K562 (cell line): ENCODE results near the gene PRDX6. TPM values are rescaled to one million over a fixed set of nuclear protein-coding genes. Genes with fewer than 3 reads are reported as not detected.

Experiments used
- ATAC-seq: fragments of 200-7000 bp; cut with Tn5 transposase; 3 replicates; pipeline ENCODE4 v1.9.1; 2020; ENCODE audit warnings: moderate library complexity
- BruUV-seq: library from RNA; stranded (reverse); fragments of 400-500 nt; replicated peaks from 2 replicates; lab custom pipeline; 2021; lab: Mats Ljungman, UMichigan
- CTCF ChIA-PET: fragments of 300-600 bp; formaldehyde crosslinking; extraction: SDS; loops from one replicate; lab custom pipeline; 2021; ENCODE audit warnings: low intra/inter-chr PET ratio; lab: Yijun Ruan, JAX
- POLR2A ChIA-PET: fragments of 300-600, 350-650 bp; sonication (Branson Sonifier 250); formaldehyde crosslinking; extraction: SDS; loops from one replicate; lab custom pipeline; 2021; ENCODE audit warnings: antibody characterized with exemption, inconsistent platforms; lab: Yijun Ruan, JAX
- DNase-seq, 4 experiments: peaks; one replicate each; pipeline versions ENCODE4 v3.0.0 to v3.0.0-alpha.2; 2011 to 2018; ENCODE audit warnings: low spot score in 3 of 4, mixed read lengths in 3 of 4; ENCODE audit errors: extremely low read depth in 1 of 4
- FAIRE-seq: peaks from 2 replicates; lab custom pipeline; 2011; peaks lifted over from hg19 to GRCh38; lab: Jason Lieb, UNC
- H2AFZ ChIP-seq: 2 replicates; pipeline ENCODE4 v1.6.0; 2011; ENCODE audit warnings: low read depth, low read length, control low read depth, inconsistent platforms
- H3K27ac ChIP-seq: fragments of 200-600 bp; 3 replicates; pipeline ENCODE4 v1.8.0; 2011; ENCODE audit warnings: low read depth, mild to moderate bottlenecking, control low read depth, inconsistent platforms, low read length, moderate library complexity, mixed read lengths; ENCODE audit errors: extremely low read depth
- H3K27me3 ChIP-seq, 2 experiments: fragments of 300-600 bp in 1 of 2; 2 replicates in 1 of 2; 3 replicates in 1 of 2; pipeline versions ENCODE4 v1.6.0 to v1.8.0; 2011; ENCODE audit warnings: inconsistent platforms in 2 of 2, low read length in 2 of 2, mild to moderate bottlenecking in 1 of 2, mixed read lengths in 1 of 2, moderate library complexity in 1 of 2; ENCODE audit not compliant: control insufficient read depth in 2 of 2, insufficient read depth in 2 of 2
- H3K36me3 ChIP-seq: fragments of 300-600 bp; 3 replicates; pipeline ENCODE4 v1.8.0; 2011; ENCODE audit warnings: mild to moderate bottlenecking, low read length, inconsistent platforms; ENCODE audit not compliant: control insufficient read depth, insufficient read depth
- H3K4me1 ChIP-seq, 2 experiments: fragments of 200-600 bp in 1 of 2; replicated peaks in 1 of 2; 2 replicates in 1 of 2; 3 replicates in 1 of 2; pipeline versions ENCODE4 v1.5.1 to v1.8.0; 2011; ENCODE audit warnings: inconsistent platforms in 2 of 2, low read length in 2 of 2, mild to moderate bottlenecking in 1 of 2, mixed read lengths in 1 of 2, moderate library complexity in 1 of 2; ENCODE audit not compliant: control insufficient read depth in 2 of 2, insufficient read depth in 2 of 2
- H3K4me2 ChIP-seq: 2 replicates; pipeline ENCODE4 v1.6.1; 2011; ENCODE audit warnings: low read length, control low read depth, inconsistent platforms, mixed read lengths; ENCODE audit not compliant: insufficient read depth
- H3K4me3 ChIP-seq: fragments of 200-600 bp; sonication (generic), shearing (Covaris generic); 2 replicates; pipeline ENCODE4 v1.5.1; 2016; ENCODE audit warnings: control low read depth, inconsistent platforms
- H3K79me2 ChIP-seq: fragments of 200-600 bp; 3 replicates; pipeline ENCODE4 v1.8.0; 2011; ENCODE audit warnings: low read length, inconsistent platforms; ENCODE audit not compliant: control insufficient read depth, insufficient read depth
- H3K9ac ChIP-seq, 2 experiments: 2 replicates each; pipeline versions ENCODE4 v1.6.0 to v1.6.1; 2011; ENCODE audit warnings: low read depth in 2 of 2, low read length in 2 of 2, control low read depth in 1 of 2, inconsistent platforms in 1 of 2, mild to moderate bottlenecking in 1 of 2, mixed read lengths in 1 of 2; ENCODE audit not compliant: insufficient read depth in 1 of 2
- H3K9me1 ChIP-seq: one replicate; pipeline ENCODE4 v1.6.0; 2011; ENCODE audit warnings: inconsistent platforms, mild to moderate bottlenecking, low read length, moderate library complexity; ENCODE audit not compliant: control insufficient read depth, insufficient read depth
- H3K9me3 ChIP-seq: replicated peaks from 2 replicates; pipeline ENCODE4 v1.5.1; 2011; ENCODE audit warnings: low read depth, low read length, inconsistent platforms; ENCODE audit not compliant: control insufficient read depth, insufficient read depth
- H4K20me1 ChIP-seq: replicated peaks from 2 replicates; pipeline ENCODE4 v1.6.1; 2011; ENCODE audit warnings: low read length, inconsistent platforms, mixed read lengths; ENCODE audit not compliant: control insufficient read depth, insufficient read depth
- CREB5 ChIP-seq: fragments of 250-450 bp; sonication (Bioruptor Pico); IDR thresholded peaks from 2 replicates; pipeline ENCODE4 v1.5.0; 2020; ENCODE audit warnings: mild to moderate bottlenecking
- FOXJ2 ChIP-seq: fragments of 200-800 bp; sonication (Bioruptor generic); IDR thresholded peaks from 2 replicates; pipeline ENCODE4 v1.6.1; 2016; ENCODE audit warnings: missing genetic modification characterization, missing compliant biosample characterization
- GABPB2 ChIP-seq: fragments of 250-450 bp; sonication (Bioruptor Pico); conservative IDR thresholded peaks from 2 replicates; pipeline ENCODE4 v1.5.1; 2021; ENCODE audit warnings: mild to moderate bottlenecking
- HSF4 ChIP-seq: fragments of 250-450 bp; sonication (Bioruptor Pico); IDR thresholded peaks from 2 replicates; pipeline ENCODE4 v2.1.2; 2022; ENCODE audit warnings: mild to moderate bottlenecking, moderate library complexity, borderline replicate concordance
- MBD2 ChIP-seq: sonication (generic); IDR thresholded peaks from 2 replicates; pipeline ENCODE4 v1.6.1; 2016; ENCODE audit warnings: low read depth, borderline replicate concordance
- MED1 ChIP-seq: sonication (generic); formaldehyde crosslinking; IDR thresholded peaks from 2 replicates; pipeline ENCODE4 v1.8.1; 2023; ENCODE audit warnings: missing genetic modification reagents, borderline replicate concordance
- MEF2D ChIP-seq: conservative IDR thresholded peaks from 2 replicates; pipeline ENCODE4 v1.6.1; 2016; ENCODE audit warnings: low read depth, missing genetic modification characterization, missing compliant biosample characterization
- NELFE ChIP-seq: IDR thresholded peaks from 2 replicates; pipeline ENCODE4 v1.6.1; 2011; ENCODE audit warnings: mild to moderate bottlenecking; ENCODE audit not compliant: insufficient read depth, insufficient read length
- PHB2 ChIP-seq: fragments of 450-650 bp; IDR thresholded peaks from 2 replicates; pipeline ENCODE4 v1.6.1; 2017; ENCODE audit warnings: low read depth
- RNF2 ChIP-seq: sonication (generic); IDR thresholded peaks from 2 replicates; pipeline ENCODE4 v1.6.1; 2016
- XRCC5 ChIP-seq: fragments of 200-400 bp; formaldehyde crosslinking; IDR thresholded peaks from 2 replicates; pipeline ENCODE4 v1.6.1; 2017; ENCODE audit warnings: low read depth, mild to moderate bottlenecking, low read length
- ZNF232 ChIP-seq: sonication (generic); formaldehyde crosslinking; IDR thresholded peaks from 2 replicates; pipeline ENCODE4 v1.8.0; 2022; ENCODE audit warnings: mild to moderate bottlenecking, missing genetic modification reagents
- WGBS: fragments of 100-300 bp; shearing (Covaris generic); methylation state at CpG from one replicate; pipeline ENCODE4 v1.1.6; 2016; ENCODE audit warnings: low coverage, mixed read lengths; ENCODE audit not compliant: insufficient coverage; ENCODE audit errors: missing lambda C conversion rate; 5-methylcytosine and 5-hydroxymethylcytosine counted together
- in situ Hi-C: fragments of 300-500 bp; cut with MboI; formaldehyde crosslinking; loops from 4 replicates; pipeline ENCODE4 v1.15.0; 2018; ENCODE audit warnings: inconsistent platforms, mixed read lengths
- intact Hi-C: fragments of 100-400 bp; cut with micrococcal nuclease; formaldehyde crosslinking; loops from 2 replicates; pipeline ENCODE4 v1.14.2; 2022
- polyA plus RNA-seq, 8 experiments: library from polyadenylated mRNA; depleted of rRNA in 4 of 8; stranded (reverse) in 5 of 8; unstranded in 3 of 8; fragments of >200 nt; fragmentation: Nextera tagmentation in 2 of 8; fragmentation: Illumina TruSeq in 1 of 8; extraction: Ambion mirVana in 2 of 8; extraction: Trizol in 1 of 8; gene quantifications; 2 replicates each; pipeline versions ENCODE4 v1.2.1 to v1.2.3, GENCODE V29; 2011 to 2014; ENCODE audit warnings: inconsistent platforms in 1 of 8, missing spikeins in 1 of 8
- total RNA-seq, 7 experiments: library from RNA; depleted of rRNA in 6 of 7; stranded (reverse); fragments of >200 nt in 6 of 7; fragmentation: Illumina TruSeq in 2 of 7; extraction: Trizol in 2 of 7; gene quantifications; 2 replicates each; pipeline versions ENCODE4 v1.2.1 to v1.2.3, GENCODE V29; 2011 to 2021; ENCODE audit warnings: low replicate concordance in 1 of 7
- TF ChIP-seq, protein P1 (sequence below): fragments of 150-350 bp; IDR thresholded peaks from 2 replicates; pipeline ENCODE4 v1.6.1; 2014; ENCODE audit warnings: low read depth, mild to moderate bottlenecking, low read length, borderline replicate concordance
- TF ChIP-seq, protein P2 (sequence below), 2 experiments: fragments of 250-450 bp in 1 of 2; fragments of 450-650 bp in 1 of 2; sonication (Bioruptor Pico) in 1 of 2; IDR thresholded peaks; 2 replicates each; pipeline versions ENCODE4 v1.6.1 to v1.8.0; 2016 to 2021; ENCODE audit warnings: mild to moderate bottlenecking in 2 of 2, moderate library complexity in 2 of 2, missing compliant biosample characterization in 1 of 2, missing genetic modification characterization in 1 of 2

The PRDX6 gene
- total and polyA plus RNA-seq, 9 of the 15 experiments (the other 6 are each of a cell fraction or from before 2014, with no cell fraction given): 277 to 1,082 (median 610) TPM

- ChIA-PET POLR2A (interaction anchor here (0.6 kb wide), 1 partner anchor 397 kb away, joined by 4 read pairs; no protein-coding TSS in a partner anchor), CTCF (no interaction called here)
- Histone ChIP-seq H3K4me2 (no peak overlapping the region), H3K79me2 (no peaks in the 10 kb centered on the region), H3K4me1 (no peaks in the 10 kb centered on the region), H2AFZ (no peak overlapping the region), H3K9ac (no peak overlapping the region), H3K27ac (no peak overlapping the region), H3K4me3 (no peak overlapping the region), H3K9me3 (no peaks in the 10 kb centered on the region), H3K27me3 (no peaks in the 10 kb centered on the region), H3K9me1 (no peaks in the 10 kb centered on the region), H4K20me1 (no peaks in the 10 kb centered on the region), H3K36me3 (peaks cover 5% of the 10 kb centered on the region; the same call in 2 of the 3 replicates)
- no TSS peak for BruUV-seq
- DNase-seq: no peak
- 67% methylated on average over 4 of the region's 4 CpGs for WGBS
- FAIRE-seq: no peak
- ATAC-seq: no peak
- intact Hi-C loops: no loop called here
- TF ChIP-seq HSF4 (CRISPR knock-in tag) (no peak), ZNF232 (CRISPR knock-in tag) (no peak), RNF2 (no peak), FOXJ2 (tag) (no peak), XRCC5 (no peak), MEF2D (tag) (no peak), MBD2 (no peak), GABPB2 (no peak), CREB5 (no peak), MED1 (CRISPR knock-in tag) (no peak), NELFE (no peak), PHB2 (no peak)
- TF ChIP-seq, protein P1, sequence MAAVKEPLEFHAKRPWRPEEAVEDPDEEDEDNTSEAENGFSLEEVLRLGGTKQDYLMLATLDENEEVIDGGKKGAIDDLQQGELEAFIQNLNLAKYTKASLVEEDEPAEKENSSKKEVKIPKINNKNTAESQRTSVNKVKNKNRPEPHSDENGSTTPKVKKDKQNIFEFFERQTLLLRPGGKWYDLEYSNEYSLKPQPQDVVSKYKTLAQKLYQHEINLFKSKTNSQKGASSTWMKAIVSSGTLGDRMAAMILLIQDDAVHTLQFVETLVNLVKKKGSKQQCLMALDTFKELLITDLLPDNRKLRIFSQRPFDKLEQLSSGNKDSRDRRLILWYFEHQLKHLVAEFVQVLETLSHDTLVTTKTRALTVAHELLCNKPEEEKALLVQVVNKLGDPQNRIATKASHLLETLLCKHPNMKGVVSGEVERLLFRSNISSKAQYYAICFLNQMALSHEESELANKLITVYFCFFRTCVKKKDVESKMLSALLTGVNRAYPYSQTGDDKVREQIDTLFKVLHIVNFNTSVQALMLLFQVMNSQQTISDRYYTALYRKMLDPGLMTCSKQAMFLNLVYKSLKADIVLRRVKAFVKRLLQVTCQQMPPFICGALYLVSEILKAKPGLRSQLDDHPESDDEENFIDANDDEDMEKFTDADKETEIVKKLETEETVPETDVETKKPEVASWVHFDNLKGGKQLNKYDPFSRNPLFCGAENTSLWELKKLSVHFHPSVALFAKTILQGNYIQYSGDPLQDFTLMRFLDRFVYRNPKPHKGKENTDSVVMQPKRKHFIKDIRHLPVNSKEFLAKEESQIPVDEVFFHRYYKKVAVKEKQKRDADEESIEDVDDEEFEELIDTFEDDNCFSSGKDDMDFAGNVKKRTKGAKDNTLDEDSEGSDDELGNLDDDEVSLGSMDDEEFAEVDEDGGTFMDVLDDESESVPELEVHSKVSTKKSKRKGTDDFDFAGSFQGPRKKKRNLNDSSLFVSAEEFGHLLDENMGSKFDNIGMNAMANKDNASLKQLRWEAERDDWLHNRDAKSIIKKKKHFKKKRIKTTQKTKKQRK: no peak
- TF ChIP-seq, protein P2, sequence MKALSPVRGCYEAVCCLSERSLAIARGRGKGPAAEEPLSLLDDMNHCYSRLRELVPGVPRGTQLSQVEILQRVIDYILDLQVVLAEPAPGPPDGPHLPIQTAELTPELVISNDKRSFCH (CRISPR knock-in tag; IDR thresholded peaks at IDR 0.05): no peak
- TF ChIP-seq, protein P2 (tag; IDR thresholded peaks at IDR 0.05): no peak
- in situ Hi-C loops: no loop called here
Observed at GRCh38 chr1:173454966-173455524, 22.1 kb upstream of the PRDX6 start.
